SW 1271 (cell line): ENCODE data around the gene ZNF654.
"Not testable (repeated sequence)": the region's sequence is repeated elsewhere in the genome, so short reads cannot be mapped to it uniquely, and the experiment has no call there.

Experiments used
- DNase-seq, 2 experiments: peaks; one replicate each; lab custom pipeline; 2025; lab: John Stamatoyannopoulos, UW

ZNF654 gene

GRCh38 chr3:88141458-88142083 lies 82.5 kb downstream of the ZNF654 start:
- no peak for DNase-seq

DNA sequence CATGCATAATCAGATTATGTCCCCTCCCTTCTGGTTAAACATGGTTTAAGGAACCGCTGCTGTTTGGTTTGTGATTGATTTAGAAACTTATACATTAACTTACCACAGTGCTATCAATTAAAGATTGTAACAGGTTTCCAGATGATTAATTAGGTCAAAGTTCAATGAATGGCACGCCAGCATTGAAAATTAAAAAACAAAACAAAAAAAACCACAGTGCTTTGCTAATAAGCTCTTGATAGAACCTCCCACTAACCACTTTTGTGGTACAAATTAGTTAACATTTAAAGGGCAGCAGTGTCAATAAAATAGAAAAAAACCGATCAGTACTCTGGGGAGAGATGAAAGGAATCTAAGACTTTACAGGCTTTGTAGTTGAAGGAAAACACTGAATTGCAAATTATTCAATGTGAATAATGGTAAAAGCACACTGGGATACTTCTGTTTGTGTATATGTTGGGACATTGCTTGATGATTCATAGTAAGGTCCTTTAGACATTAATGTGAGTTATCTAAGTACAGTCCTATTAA lies 83.1 kb downstream of the ZNF654 start:
- no peak for DNase-seq

- DNase-seq, result no peak
Measured at GRCh38 chr3:88147261-88147660, 88.2 kb downstream of the ZNF654 start.

- no peak for DNase-seq
Measured at GRCh38 chr3:88148651-88149050, 89.6 kb downstream of the ZNF654 start.

DNA sequence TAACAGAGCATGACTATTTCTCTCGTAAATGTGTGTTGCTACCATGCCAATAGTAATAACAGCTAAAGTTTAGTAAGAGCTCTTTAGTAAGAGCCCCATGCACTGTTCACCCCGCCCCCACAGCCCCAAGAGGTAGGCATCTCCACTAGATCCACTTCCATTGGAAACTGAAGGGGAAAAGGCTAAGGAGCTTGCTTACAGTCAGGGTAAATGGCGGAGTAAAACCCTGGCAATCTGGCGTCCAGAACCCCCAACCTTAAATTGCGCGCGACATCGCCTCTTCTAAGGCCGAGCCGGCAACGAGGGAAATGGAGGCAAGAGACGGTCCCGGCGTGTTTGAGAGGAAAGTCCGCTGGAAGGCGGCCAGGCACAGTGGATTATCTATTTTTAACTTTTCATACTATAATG lies 90.0 kb downstream of the ZNF654 start:
- peak in 1 of 2 experiments; percentile 54 for DNase-seq

- DNase-seq, result peak; percentile 78 to 85
Measured at GRCh38 chr3:88149509-88150362, 90.7 kb downstream of the ZNF654 start, which contains the start of gene C3orf38. Gene C3orf38, plus strand, starts transcription at chr3:88149959. Its CDS starts 94 bp downstream, at chr3:88150053.

DNA sequence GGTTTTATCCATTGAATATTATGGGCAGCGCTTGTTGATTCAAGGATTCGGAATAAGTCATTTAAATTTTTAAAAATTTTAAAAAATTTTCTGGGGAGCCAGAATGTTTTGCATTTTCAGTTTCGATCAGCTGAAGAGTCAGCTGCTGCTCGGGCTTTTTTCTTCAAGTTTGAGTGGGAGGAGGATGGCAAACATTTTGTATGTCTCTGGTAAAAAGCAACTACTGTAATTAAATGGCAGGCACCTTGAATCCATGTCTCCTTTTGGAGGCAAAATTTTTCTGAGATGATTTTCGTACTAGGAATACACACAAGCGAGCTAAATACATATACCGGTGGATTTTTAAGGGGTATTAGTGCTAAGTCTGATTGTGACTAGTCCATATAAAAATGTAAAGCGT lies 91.3 kb downstream of the ZNF654 start:
- no peak for DNase-seq

DNA sequence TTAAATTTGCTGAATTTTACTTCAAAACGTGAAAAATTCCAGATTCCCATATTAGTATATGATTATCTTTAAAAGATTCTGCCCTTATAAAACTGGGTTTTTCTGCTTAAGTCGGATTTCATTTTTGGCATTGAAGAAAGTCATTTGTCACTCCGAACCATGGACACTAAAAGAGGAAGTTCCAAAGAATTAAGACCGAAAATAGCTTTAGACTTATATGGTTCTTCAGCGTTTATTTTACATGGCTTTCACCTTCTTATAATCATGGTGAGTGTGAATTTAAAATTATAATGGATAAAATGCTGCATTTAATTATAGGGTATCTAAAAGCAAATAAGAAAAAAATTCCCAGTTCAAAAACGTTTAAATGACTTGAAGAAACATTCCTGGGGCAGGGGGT lies 91.8 kb downstream of the ZNF654 start:
- DNase-seq, result no peak

DNA sequence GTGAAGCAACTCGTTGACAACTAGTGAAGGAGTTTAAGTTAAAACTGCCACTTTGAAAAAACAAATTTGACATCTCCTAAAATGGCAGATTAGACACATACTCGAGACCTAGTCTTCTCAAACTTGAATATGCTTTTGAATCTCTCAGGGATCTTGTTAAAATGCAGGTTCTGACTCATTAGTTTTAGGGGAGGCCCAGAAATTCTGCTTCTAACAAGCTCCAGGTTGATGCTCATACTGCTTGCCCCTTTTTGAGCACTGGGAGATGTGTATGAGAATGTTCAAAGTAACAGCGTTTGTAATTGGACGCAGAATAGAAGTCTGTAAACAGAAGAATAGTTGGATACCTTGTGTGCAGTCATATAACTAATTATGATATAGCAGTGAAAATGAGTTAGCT lies 92.3 kb downstream of the ZNF654 start:
- no peak for DNase-seq

GRCh38 chr3:88152841-88153240 lies 93.8 kb downstream of the ZNF654 start:
- no peak for DNase-seq

GRCh38 chr3:88166419-88166971 lies 107.4 kb downstream of the ZNF654 start:
- DNase-seq, result no peak

GRCh38 chr3:88167173-88167572 lies 108.1 kb downstream of the ZNF654 start:
- DNase-seq, result no peak

GRCh38 chr3:88167704-88168103 lies 108.6 kb downstream of the ZNF654 start:
- DNase-seq, result no peak

DNA sequence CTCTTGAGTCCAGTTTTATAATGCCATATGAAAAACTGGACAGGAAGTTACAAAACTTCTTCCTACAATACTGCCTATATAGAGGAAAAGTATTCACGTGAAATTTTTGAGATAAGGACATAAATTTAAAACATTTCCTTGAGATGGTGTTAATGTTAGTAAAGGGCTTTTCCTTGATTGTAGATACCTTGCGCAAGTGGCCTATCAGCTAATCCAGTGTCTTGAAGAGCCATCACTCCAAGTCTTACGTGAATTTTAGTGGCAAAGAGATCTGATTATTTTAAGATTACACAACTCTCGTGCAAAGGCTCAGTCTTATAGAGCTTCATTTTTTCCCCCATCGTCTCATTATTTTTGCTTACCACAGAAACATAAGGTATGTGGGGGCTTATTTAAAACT lies 109.1 kb downstream of the ZNF654 start:
- DNase-seq, result no peak

- DNase-seq, result peak in 1 of 2 experiments; percentile 17
Measured at GRCh38 chr3:88180398-88180999, 121.4 kb downstream of the ZNF654 start.

- DNase-seq, result not testable (repeated sequence)
Measured at GRCh38 chr3:88182165-88182918, 123.3 kb downstream of the ZNF654 start.

- no peak for DNase-seq
Measured at GRCh38 chr3:88188436-88188835, 129.4 kb downstream of the ZNF654 start.

- DNase-seq, result no peak
Measured at GRCh38 chr3:88189361-88189810, 130.3 kb downstream of the ZNF654 start.

- no peak for DNase-seq
Measured at GRCh38 chr3:88191872-88192409, 132.9 kb downstream of the ZNF654 start.

DNA sequence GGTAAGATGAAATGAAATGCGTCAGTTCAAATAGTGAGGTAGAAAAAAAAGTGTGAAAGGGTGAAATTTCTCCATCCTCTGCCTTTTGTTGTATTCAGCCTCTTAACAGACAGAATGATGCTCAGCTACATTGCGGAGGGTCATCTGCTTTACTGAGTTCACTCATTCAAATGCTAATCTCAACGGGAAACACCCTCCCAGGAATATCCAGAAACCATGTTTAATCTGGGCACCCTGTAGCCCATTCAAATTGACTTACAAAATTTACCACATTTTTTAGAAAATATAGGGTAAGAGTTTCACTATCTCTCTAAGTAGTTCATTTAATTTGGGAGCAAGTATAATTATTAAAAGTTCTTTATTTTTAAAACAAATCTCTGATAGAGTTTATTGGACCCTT lies 133.6 kb downstream of the ZNF654 start:
- no peak for DNase-seq
